ENCODE results near the gene AK9.
"Not testable (repeated sequence)": the region's sequence is repeated elsewhere in the genome, so short reads cannot be mapped to it uniquely, and the experiment has no call there.

Gene AK9

DNA sequence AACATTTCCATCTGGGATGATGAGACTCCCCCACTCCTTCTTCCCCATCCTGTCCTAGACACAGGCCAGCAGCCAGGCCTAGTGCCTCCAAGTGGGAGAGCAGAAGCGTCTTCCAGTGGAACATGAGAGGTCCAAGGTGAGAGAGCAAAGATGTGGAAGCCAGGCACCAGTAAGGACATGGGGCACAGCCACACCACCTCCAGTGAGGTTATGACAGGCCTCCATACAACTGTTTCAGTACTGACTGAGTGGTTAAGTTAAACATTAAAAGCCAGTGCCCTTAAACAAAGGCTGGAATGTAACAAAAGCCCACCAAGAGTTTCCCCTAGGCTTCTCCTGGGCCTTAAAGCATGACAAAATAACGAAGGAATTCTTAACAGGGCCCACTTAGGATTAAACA is 213.3 kb downstream of the AK9 start:
- no peak for DNase-seq

DNA sequence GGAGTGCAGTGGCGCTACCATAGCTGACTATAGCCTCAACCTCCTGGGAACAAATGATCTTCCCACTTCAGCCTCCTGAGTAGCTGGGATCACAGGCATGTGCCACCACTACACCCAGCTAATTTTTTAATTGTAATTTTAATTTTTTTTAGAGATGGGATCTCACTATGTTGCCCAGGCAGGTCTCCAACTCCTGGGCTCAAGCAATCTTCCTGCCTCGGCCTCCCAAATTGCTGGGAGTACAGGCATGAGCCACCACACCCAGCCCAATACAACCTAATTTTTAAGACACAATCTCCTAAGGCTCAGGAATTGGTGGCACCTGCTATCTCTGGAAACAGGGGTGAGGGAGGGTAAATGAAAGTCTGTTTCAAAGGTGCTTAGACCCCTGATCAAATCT is 213.8 kb downstream of the AK9 start:
- no peak for DNase-seq

DNA sequence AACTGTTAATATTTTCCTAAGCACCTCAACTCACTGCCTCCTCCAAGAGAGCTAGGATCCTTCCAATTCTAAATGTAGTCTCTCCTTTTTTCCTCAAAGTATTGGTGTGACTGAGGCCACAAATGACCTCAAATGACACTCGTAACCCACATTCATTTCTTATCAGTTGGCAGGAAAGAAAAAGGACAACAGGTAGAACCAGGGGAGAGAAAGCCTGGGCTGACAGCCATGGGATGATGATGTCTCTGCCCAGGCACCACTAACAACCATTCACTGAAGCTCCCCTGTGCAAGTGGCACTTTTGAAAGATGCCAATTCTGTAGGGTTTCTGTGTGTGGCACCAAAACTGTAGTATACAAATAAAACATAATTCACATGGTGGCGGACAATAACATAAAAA is 215.4 kb downstream of the AK9 start:
- no peak for DNase-seq

DNA sequence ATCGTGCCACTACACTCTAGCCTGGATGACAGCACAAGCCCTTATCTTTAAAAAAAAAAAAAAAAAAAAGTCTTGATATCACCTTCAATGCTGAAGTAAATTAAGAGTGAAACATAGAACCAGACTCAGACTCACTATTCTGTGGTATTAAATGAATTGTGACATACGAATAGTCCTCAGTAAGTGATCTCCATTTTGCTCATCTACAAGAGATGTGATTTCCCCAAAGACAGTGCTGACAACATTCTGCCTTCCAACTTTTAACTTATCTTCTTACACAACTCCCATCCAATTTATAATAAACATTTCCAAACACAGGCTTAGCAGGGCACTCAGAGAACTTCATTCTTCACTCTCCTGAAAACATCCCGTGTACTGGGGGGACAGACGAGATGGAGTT is 216.0 kb downstream of the AK9 start:
- DNase-seq, result no peak

DNA sequence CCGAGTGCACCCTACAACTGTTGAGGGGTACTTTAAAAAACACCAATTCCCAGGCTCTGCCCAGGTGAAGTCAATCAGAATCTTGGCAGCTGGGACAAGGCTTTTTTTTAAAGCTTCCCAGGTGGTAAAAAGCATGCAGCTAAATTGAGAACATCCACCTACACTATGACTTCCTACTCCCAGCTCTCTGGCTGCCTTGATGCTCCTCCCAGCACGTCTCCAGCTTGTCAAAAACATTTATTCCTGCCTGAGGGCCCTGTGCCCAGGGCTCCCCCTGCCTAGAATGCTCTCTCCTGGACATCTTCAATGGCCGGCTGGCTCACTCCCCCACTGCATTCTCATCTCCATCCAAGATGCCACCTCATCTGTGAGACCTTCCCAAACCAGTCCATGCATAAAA is 217.9 kb downstream of the AK9 start:
- no peak for DNase-seq

DNA sequence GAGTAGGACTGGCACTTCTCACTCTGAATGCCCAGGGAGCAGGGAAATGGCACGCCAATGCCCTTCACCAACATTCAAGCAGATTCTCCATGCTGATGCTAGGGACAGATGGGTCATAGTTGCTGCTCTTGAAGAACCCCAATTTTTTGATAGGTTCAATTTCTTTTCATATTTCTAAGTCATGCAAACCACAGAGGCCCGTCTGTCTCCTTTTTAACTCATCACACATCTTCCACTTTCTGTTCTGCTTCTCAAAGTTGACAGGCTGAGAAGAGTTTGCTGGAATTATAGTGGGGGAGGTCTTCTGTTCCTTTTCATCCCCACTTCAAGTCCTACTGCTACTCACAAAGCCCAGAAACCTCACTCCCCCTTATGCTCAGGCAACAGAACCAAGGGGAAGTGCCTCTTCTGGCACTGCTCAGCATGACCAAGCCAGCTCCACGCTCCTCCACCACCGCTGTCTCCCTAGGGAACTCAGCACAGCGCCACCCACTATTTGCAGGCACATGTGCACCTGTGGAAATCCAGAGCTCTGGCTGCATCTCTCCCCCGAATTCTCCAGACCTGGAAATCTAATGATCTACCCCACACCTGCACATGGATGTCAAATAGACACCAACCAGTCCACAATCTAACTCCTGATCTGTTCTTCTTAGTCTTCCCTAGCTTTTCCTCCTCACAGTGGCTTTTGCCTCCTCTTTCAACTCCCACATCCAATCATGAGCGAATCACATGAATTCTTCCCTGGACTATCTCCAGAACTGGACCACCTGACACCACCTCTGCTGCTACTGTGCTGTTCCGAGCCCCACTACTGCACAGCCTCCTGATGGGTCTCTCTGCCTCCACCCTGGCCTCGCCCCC is 218.6 kb downstream of the AK9 start:
- no peak for DNase-seq

DNA sequence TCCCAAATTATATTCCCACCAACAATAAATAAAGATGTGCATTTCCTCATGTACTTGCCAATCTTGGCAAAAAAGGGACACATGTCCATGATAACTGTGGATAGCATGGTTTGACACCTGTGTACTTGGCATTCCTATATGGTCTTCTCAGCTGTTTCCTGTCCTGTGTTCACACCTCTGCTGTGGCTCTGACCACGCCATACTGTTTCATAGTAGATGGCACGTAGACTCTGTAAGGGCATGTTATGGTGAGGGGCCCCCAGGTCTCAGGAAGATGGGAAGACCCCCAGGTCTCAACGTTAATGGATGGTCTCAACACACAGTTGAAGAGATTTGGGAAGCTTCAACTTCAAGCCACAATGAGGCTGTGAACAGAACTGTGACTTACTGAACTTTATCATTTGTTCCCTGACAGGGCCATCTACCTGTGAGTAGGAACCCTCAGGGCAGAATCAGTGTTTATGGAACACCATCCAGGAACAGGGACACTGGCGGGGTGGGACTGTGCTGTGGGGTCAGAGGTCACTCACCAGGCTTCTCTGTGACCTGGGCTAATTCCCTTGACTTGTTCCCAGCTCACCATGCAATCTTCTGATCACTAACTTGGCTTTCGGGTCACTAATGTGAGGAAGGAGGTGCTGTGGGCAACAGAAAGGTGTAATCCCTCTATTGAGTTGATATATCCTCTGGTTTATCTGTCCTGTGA is 219.7 kb downstream of the AK9 start:
- no peak for DNase-seq

DNA sequence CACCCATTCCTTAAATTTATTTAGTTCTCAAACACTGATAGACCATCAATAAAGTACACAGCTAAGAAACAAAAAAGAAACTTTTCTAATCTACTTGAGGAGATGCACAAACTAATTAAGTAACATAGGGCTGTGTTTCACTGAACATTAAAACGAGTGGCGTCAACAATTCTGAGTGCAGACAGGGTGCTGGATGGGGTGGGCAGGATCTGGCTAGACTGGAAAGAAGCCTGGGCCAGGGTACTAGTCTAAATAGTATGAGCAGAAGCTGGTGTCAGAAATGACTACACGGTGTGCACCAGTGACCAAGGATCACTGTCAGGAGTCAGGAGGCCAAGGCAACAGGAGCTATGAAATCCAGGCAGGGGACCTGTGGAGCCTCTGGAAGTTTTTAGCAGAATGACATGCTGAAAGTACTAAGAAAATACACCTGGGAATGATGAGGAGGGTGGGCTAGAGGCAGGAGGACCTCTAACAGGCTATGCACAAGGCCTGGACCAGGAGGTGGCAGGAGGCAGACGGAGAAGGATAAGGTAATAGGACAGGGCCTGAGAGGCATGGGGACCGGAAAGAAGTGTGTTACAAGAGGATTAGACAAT is 221.3 kb downstream of the AK9 start:
- no peak for DNase-seq

DNA sequence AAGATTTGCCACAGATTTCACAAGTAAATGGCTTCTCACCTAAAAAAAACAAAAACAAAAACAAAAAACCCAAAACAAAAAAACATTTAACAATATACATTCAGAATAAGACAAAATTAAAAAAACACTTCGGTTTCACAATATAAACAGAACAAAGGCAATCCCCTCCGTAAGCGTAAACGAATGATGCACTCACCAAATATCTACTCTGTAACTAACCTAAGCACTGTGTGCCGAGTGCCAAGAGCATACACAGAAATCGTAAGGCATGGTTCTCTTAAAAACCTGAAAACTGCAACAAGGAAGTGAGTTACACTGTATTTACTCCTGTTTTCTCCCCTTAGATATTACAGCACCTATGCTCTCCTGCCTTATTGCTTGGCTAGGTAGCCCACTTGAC is 223.3 kb downstream of the AK9 start:
- DNase-seq, result no peak

DNA sequence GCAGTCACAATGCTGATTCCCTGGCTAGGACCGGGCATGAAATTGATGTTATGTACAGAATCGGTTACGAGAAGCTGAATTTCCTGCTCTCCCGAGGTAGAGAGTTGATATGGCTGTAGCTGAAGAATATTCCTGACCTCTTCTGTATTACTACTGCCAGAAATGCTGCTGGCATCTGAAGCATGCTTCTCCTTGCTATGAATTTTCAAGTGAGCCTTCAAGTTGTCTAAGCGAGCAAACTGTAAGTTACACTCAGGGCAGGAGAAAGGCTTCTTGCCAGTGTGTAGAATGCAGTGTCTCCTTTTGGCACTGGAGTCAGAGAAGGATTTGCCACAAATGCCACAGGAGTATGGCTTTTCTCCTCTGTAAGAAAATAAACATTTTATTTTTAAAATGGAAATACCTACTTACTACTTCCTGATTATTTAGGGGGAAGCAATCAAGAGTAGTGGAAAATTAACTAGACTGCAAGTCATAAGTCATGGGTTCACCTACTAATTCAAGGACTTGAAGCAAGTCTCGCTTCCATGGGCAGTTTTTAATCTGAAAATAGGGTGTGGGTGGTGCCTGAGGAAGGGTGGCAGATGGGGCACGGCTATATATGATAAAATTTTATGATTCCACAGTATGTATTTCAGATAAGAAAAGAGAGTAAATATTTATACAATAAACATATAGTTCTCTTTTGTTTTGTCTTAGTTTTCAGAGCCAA is 224.6 kb downstream of the AK9 start:
- no peak for DNase-seq

DNA sequence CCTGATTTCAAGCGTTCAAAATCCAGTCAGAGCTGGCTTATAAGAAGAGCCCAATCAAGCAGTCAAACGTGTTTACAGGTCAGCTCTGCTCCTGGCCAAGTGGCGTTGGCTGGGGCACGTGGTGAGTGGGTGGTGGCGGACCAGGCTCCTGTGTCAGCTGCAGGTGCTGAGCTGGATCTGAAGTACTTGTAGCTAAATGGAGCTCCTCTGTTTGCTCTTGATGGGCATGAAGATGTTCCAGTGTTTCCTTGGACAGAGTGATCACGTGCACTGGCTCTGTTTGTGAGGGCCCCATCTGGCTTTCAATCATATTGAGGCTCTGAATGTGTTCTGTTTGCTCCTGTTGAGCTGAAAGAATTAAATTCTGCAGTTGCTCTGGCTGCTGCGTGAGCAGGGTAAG is 225.2 kb downstream of the AK9 start:
- DNase-seq, result peak; percentile 88 to 90

DNA sequence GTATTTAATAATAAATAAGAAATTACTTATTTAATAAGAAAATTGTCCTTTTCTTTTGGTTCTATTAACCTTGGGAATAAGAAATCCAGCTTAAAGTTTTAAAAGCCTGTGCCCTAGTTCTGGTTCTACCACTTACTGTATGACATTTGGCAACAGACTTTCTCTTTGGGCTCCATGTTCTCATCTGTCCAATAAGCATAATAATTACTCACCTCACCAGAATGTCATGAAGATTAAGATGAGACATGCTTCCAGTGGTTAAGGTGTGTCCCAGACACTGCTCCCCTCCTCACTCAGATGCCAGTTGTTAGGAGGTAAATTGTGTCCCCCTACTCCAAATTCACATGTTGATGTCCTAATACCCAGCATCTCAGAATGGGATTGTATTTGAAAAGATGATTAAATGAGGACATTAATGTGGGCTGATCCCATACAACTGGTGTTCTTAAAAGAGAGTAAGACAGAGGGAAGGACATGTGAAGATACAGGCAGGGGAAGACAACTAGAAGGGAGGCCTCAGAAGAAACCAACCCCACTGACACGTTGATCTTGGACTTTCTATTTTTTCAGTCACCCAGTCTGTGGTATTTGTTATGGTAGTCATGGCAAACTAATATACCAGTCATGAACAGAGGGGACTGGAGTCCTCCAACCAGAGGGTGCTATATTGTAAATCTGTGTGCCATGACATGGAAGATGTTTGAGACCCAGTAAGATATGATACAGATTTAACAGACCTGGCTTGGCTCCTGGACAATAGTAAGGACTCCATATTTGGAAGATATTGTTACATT is 229.1 kb downstream of the AK9 start:
- DNase-seq, result no peak

DNA sequence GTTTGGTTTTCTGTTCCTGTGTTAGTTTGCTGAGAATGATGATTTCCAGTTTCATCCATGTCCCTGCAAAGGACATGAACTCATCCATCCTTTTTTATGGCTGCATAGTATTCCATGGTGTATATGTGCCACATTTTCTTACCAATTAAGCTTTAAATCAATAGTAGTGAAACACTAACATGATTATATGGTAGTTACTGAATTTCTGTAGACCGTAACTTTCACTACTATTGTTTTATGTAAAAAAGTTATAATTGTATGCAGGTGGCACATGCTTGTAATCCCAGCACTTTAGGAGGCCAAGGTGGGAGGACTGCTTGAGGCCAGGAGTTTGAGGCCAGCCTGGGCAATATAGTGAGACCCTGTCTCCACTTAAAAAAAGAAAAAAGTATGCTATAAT is 229.8 kb downstream of the AK9 start:
- DNase-seq, result not testable (repeated sequence)

DNA sequence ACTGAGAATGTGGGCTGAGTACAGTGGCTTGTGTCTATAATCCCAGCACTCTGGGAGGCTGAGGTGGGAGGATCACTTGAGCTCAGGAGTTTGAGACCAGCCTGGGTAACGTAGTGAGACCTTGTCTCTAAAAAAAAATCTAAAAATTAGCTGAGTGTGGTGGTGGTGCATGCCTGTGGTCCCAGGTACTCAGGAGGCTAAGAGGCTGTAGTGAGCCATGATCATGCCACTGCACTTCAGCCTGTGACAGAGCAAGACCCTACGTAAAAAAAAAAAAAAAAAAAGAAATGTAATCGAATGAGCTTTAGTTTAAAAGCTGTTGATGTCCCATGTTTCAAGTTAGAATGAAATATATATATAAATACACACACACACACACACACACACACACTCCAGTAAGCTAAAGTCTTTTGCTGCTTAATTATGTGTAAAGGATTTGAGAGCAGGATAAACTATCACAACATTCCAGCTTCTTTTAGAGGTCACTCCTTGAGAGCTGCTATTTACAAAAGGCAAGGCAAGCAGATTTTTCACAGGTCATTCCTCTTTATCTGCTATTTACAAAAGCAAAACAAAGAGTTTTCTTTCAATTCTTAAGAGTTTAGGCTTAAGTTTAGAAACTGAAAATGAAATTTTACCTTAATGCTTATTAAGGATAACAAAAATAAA is 230.7 kb downstream of the AK9 start:
- DNase-seq, result no peak

DNA sequence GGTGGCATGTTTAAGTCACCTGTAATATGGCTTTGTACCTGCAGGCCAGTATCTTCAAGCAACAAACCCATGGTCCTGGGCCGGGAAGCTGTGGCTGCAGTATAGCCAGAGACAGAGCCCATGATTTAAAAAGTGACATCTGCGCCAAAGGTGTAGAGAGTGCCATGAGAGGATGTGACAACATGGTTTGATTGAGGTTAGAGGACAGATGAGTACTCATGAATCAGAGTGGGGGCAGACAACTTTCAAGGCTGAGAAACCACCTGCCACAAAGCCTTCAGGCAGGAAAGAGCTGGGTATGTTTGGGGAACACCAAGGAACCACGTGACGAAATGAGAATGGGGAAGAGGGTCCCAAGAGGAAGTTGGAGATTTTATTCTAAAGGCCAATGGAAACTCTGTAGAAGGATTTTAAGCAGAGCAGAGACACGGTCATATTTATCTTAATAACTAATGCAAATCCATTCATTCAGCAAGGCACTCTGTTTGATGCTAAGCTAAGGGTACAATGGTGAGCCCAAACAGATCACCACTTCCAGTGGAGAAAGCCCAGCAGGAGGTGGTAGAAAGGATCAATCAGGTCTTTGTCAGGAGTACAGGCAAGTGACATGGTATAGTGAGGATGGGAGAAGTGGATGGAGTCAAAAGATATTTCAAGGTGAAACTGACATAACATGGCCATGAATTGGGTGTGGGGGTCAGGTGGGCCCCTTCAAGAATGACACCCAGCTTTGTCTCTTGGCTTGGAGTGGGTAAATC is 232.0 kb downstream of the AK9 start:
- DNase-seq, result no peak

DNA sequence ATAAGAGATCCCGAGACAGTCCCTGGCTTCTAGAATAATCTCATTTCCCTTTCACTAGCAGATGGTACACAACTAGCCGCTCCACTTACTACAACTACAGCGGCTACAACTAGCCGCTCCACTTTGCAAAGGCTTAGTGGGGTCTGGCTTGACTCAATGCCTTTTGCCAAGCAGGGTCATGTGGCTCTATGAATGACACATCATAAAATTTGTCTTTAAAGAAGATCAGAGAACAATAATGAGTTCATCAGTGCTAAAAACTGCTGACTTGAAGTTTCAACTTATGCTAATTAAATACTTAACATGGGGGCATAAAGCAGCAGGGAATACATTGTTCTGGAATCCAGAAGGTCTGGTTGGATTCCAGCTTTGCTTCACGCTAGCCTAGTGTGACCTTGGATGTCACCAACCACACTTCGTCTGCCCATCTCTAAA is 233.4 kb downstream of the AK9 start:
- no peak for DNase-seq

DNA sequence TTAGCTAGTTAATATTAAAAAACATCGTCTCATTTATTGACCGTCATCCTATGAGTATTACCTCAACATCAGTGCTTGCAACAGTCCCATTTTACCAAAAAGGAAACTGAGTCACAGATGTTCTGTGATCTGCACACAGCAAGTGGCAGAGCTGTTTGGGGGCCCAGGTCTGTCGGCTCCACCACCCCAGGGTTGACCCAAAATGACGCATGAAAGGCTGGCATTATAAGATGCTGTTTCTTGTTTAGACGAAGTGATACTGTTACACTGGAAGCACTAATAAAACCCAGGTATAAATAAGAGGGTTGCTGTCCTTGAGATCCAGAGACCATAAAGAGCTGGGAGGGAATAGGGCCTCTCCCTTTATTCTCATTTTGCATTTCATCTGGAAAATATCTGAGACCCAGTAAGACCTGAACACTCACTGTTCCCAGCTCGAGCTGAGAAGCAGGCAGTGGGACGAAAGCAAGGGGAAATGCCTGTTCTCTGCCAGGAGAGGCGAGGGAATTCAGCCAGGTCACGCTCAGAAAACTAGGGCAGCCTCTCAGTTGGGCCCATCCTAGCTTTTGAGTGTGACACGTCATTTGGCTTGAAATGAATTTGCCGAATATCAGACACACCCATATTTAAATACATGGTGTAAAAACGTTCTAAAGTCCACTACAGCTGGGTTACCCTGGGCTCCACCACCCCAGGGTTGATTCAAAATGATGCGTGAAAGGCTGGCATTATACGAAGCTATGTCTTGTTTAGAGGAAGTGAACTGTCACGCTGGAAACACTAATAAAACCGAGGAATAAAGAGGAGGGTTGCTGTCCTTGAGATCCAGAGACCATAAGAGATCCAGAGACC is 234.1 kb downstream of the AK9 start:
- DNase-seq, result no peak

DNA sequence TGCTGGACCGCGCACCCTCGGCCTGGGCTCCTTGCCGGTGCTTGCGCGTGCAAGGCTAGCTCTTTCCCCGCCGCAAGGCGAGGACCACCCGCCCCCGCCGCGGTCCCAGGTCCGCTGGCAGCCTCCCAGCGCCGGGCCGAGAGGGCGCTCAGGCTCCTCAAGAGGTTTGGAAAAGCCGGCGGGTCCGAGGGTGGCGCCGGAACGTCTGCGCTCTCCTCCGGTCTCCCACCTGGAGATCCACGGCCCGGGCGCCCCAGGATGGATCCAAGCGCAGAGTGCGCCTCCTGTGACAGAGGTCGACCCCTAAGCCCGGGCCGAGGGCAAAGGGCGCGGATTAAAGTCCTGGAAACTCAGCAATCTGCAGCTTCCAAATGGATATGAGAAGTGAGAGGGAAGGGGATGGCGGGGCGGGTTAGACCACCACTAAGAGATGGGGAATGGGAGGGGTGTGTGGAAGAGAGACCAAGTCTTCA is 234.9 kb downstream of the AK9 start:
- DNase-seq, result peak in 1 of 2 experiments; percentile 42

DNA sequence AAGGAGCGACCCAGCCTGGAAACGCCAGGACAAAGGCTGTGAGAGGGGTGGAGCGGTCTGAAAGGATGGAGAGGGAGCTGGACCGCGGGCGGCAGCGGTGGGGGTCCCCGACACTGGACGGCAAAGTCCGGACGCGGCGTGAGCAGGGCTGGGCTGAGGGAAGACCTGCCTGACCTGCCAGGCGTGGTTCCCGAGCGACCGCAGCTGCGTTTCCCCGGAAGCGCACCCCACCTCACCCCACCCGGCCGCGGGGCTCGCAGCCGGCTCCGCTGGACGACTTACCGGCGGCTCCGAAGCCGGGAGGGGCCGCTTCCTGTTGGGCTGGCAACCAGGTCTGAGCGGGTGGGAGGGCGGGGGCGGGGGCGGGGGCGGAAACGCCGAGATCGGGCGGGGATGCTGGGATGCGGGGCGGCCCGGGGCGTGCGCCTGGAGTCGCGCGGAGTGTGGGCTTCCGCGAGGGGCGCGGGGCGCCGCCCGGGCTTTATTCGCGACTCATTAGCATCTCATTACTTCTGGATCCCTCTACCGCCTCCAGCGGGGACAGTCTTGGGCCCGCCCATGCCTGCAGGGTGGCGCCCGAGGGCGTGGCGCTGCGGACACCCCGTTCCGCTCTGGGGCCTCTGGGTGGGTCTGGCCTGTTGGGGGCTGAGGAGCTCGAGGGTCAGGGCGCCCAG is 235.4 kb downstream of the AK9 start, which contains the start of gene MICAL1:
Gene MICAL1 (minus strand): TSS at position 336 of the 674 bp plus-strand sequence. CDS start 1,576 bp downstream, outside the sequence.
- DNase-seq, result peak; percentile 50 to 87

Measured in SHP77 (cell line).